ENCODE measurements around the gene GABARAP.

GRCh38 chr17:7249830-7250229 lies 7.6 kb upstream of the GABARAP start:
- TF ChIP-seq CREB1 (IDR thresholded peaks at IDR 0.05) (no peak), CTCF (IDR thresholded peaks at IDR 0.05; ENCODE audit: control extremely low read depth in 1 of 3, insufficient read depth in 1 of 3, low read depth in 1 of 3, low read length in 3 of 3) (no peak), SIN3A (conservative IDR thresholded peaks at IDR 0.05 in 1 of 2, IDR thresholded peaks at IDR 0.05 in 1 of 2; ENCODE audit: low read depth in 1 of 2, low read length in 2 of 2) (no peak), KDM5A (IDR thresholded peaks at IDR 0.05; ENCODE audit: low read length) (no peak), CBX8 (IDR thresholded peaks at IDR 0.05; ENCODE audit: borderline replicate concordance, low read depth, low read length) (no peak), GABPA (IDR thresholded peaks at IDR 0.05; ENCODE audit: borderline replicate concordance, insufficient read depth, low read length) (no peak), BACH1 (IDR thresholded peaks at IDR 0.05; ENCODE audit: low read length) (no peak), POLR2A (IDR thresholded peaks at IDR 0.05; ENCODE audit: control extremely low read depth in 1 of 2, low read depth in 2 of 2, low read length in 2 of 2) (no peak), CEBPB (IDR thresholded peaks at IDR 0.05; ENCODE audit: low read depth, low read length) (no peak), MAFK (IDR thresholded peaks at IDR 0.05; ENCODE audit: low read depth, low read length) (no peak)
